Upper lobe of left lung (tissue), 4 donors: ENCODE measurements around the gene KRT34.

Source experiments
- CTCF ChIP-seq, 6 experiments: fragments of 450-650 bp in 4 of 6; fragments of 200-600 bp in 2 of 6; sonication (generic) in 2 of 6; IDR thresholded peaks; one replicate each; pipeline ENCODE4 v1.5.1; 2016 to 2019; ENCODE audit warnings: antibody characterized with exemption in 6 of 6
- POLR2A ChIP-seq, 4 donors: fragments of 450-650 bp; IDR thresholded peaks; one replicate each; pipeline ENCODE4 v1.5.1; 2016 to 2017; ENCODE audit warnings: antibody characterized with exemption in 4 of 4, mild to moderate bottlenecking in 2 of 4

- TF ChIP-seq POLR2A (IDR thresholded peaks at IDR 0.05): no peak
- no peak for TF ChIP-seq CTCF (IDR thresholded peaks at IDR 0.05)
These were observed 30.9 kb downstream of the KRT34 start for GRCh38 chr17:41351177-41351576.
